B cell (primary cell): ENCODE measurements around the gene PI4KA. TPM values are rescaled to one million over a fixed set of nuclear protein-coding genes. Genes with fewer than 3 reads are reported as not detected.

ENCODE experiments used
- ATAC-seq: fragments of 200-7000 bp; cut with Tn5 transposase; one replicate; pipeline ENCODE4 v1.10.0; 2021; ENCODE audit warnings: low read depth, mild to moderate bottlenecking, moderate number of reproducible peaks, moderate library complexity
- CTCF ChIA-PET: fragments of 350-600 bp; sonication (Branson Sonifier 250); formaldehyde crosslinking; loops from one replicate; lab custom pipeline; 2021; ENCODE audit warnings: antibody characterized with exemption, inconsistent platforms; lab: Charles Lee
- POLR2A ChIA-PET: fragments of 350-600 bp; sonication (Branson Sonifier 250); formaldehyde crosslinking; loops from one replicate; lab custom pipeline; 2021; ENCODE audit warnings: antibody characterized with exemption; lab: Charles Lee
- DNase-seq: peaks from one replicate; pipeline ENCODE4 v3.0.0; 2013
- H2AFZ ChIP-seq: 2 replicates; pipeline ENCODE4 v1.6.1; 2012; ENCODE audit warnings: mild to moderate bottlenecking, low read depth, low read length; ENCODE audit not compliant: insufficient read depth, poor library complexity, severe bottlenecking
- H3K27ac ChIP-seq, 2 donors: 1 replicate in 1 of 2; 2 replicates in 1 of 2; pipeline ENCODE4 v1.5.1; 2012 to 2013; ENCODE audit warnings: low read length in 2 of 2, mild to moderate bottlenecking in 2 of 2, moderate library complexity in 1 of 2
- H3K27me3 ChIP-seq, 4 experiments: fragments of 200-600 bp in 1 of 4; sonication (generic) in 1 of 4; replicated peaks in 1 of 4; 1 replicate in 2 of 4; 2 replicates in 2 of 4; pipeline versions ENCODE4 v1.6.1 to v1.7.0; 2013 to 2016; ENCODE audit warnings: low read length in 3 of 4, mild to moderate bottlenecking in 2 of 4, mixed read lengths in 1 of 4, moderate library complexity in 1 of 4; ENCODE audit not compliant: insufficient read depth in 4 of 4, control insufficient read depth in 3 of 4; ENCODE audit errors: control extremely low read depth in 1 of 4
- H3K36me3 ChIP-seq, 2 experiments: replicated peaks in 1 of 2; 1 replicate in 1 of 2; 2 replicates in 1 of 2; pipeline versions ENCODE4 v1.6.1 to v1.7.1; 2013; ENCODE audit warnings: low read length in 1 of 2; ENCODE audit not compliant: insufficient read depth in 2 of 2, control insufficient read depth in 1 of 2; ENCODE audit errors: control extremely low read depth in 1 of 2, extremely low read depth in 1 of 2
- H3K4me1 ChIP-seq, 2 donors: fragments of 200-600 bp in 1 of 2; sonication (generic) in 1 of 2; 1 replicate in 1 of 2; 2 replicates in 1 of 2; pipeline versions ENCODE4 v1.5.1 to v1.6.1; 2013 to 2017; ENCODE audit warnings: low read length in 2 of 2; ENCODE audit not compliant: control insufficient read depth in 2 of 2, insufficient read depth in 2 of 2
- H3K4me2 ChIP-seq: replicated peaks from 2 replicates; pipeline ENCODE3; 2012; ENCODE audit warnings: mild to moderate bottlenecking, low read depth, low read length; ENCODE audit not compliant: poor library complexity, severe bottlenecking
- H3K4me3 ChIP-seq, 5 experiments: fragments of 200-600 bp in 1 of 5; sonication (generic) in 1 of 5; 1 replicate in 3 of 5; 2 replicates in 2 of 5; pipeline versions ENCODE4 v1.5.1 to v1.7.0; 2011 to 2016; ENCODE audit warnings: low read length in 4 of 5, mild to moderate bottlenecking in 4 of 5, low read depth in 2 of 5, control low read depth in 1 of 5, moderate library complexity in 1 of 5; ENCODE audit not compliant: insufficient read depth in 1 of 5; ENCODE audit errors: control extremely low read depth in 1 of 5, extremely low read depth in 1 of 5
- H3K79me2 ChIP-seq: fragments of 200-600 bp; sonication (generic); one replicate; pipeline ENCODE4 v1.6.0; 2016; ENCODE audit warnings: low read length; ENCODE audit not compliant: control insufficient read depth, insufficient read depth
- H3K9ac ChIP-seq: fragments of 200-600 bp; sonication (generic); 2 replicates; pipeline ENCODE4 v1.6.1; 2017; ENCODE audit warnings: mild to moderate bottlenecking, low read length, moderate library complexity
- H3K9me3 ChIP-seq, 3 donors: one replicate each; pipeline versions ENCODE4 v1.6.1 to v1.7.1; 2013; ENCODE audit warnings: low read length in 2 of 3; ENCODE audit not compliant: control insufficient read depth in 2 of 3, insufficient read depth in 1 of 3; ENCODE audit errors: control extremely low read depth in 1 of 3
- H4K20me1 ChIP-seq: 2 replicates; pipeline ENCODE4 v1.6.0; 2012; ENCODE audit warnings: mild to moderate bottlenecking, low read length; ENCODE audit not compliant: insufficient read depth, control insufficient read depth, poor library complexity, severe bottlenecking
- H3K27ac Mint-ChIP-seq: one replicate; pipeline ENCODE4 v1.8.0; 2021; ENCODE audit warnings: mixed read lengths
- H3K27me3 Mint-ChIP-seq: one replicate; pipeline ENCODE4 v1.8.0; 2021; ENCODE audit warnings: mixed read lengths
- H3K4me1 Mint-ChIP-seq: one replicate; pipeline ENCODE4 v1.8.0; 2021; ENCODE audit warnings: mixed read lengths
- H3K4me3 Mint-ChIP-seq: one replicate; pipeline ENCODE4 v1.8.0; 2021; ENCODE audit warnings: mixed read lengths
- H3K9me3 Mint-ChIP-seq: one replicate; pipeline ENCODE4 v1.8.0; 2022; ENCODE audit warnings: mixed read lengths; ENCODE audit not compliant: insufficient read depth
- EZH2 ChIP-seq: IDR thresholded peaks from 2 replicates; pipeline ENCODE4 v1.6.1; 2012; ENCODE audit warnings: borderline replicate concordance, low read depth, mild to moderate bottlenecking, moderate library complexity, low read length; ENCODE audit not compliant: insufficient read depth, poor library complexity, severe bottlenecking
- WGBS: methylation state at CpG from one replicate; pipeline ENCODE4 v1.1.5; 2013; ENCODE audit warnings: missing lambda C conversion rate; ENCODE audit not compliant: insufficient coverage; 5-methylcytosine and 5-hydroxymethylcytosine counted together
- intact Hi-C: fragments of 100-400 bp; cut with micrococcal nuclease; formaldehyde crosslinking; loops from one replicate; pipeline ENCODE4 v1.10.0; 2022
- polyA plus RNA-seq: library from polyadenylated mRNA; depleted of rRNA; stranded (reverse); fragments of >200 nt; gene quantifications from 2 replicates; pipeline ENCODE4 v1.2.3, GENCODE V29; 2012
- total RNA-seq, 2 donors: library from RNA; stranded (reverse); fragments of 120-200 nt in 1 of 2; gene quantifications; 1 replicate in 1 of 2; 2 replicates in 1 of 2; pipeline versions ENCODE4 v1.2.3 to v1.2.4, GENCODE V29; 2013 to 2022
- TF ChIP-seq, protein P1 (sequence below): fragments of 200-600 bp; IDR thresholded peaks from one replicate; pipeline ENCODE4 v1.8.0; 2022; ENCODE audit warnings: antibody characterized with exemption, mild to moderate bottlenecking

Gene PI4KA
- total and polyA plus RNA-seq, 2 donors (not counting 1 experiment from before 2014, with no cell fraction given): 85.9 to 156 TPM

DNA sequence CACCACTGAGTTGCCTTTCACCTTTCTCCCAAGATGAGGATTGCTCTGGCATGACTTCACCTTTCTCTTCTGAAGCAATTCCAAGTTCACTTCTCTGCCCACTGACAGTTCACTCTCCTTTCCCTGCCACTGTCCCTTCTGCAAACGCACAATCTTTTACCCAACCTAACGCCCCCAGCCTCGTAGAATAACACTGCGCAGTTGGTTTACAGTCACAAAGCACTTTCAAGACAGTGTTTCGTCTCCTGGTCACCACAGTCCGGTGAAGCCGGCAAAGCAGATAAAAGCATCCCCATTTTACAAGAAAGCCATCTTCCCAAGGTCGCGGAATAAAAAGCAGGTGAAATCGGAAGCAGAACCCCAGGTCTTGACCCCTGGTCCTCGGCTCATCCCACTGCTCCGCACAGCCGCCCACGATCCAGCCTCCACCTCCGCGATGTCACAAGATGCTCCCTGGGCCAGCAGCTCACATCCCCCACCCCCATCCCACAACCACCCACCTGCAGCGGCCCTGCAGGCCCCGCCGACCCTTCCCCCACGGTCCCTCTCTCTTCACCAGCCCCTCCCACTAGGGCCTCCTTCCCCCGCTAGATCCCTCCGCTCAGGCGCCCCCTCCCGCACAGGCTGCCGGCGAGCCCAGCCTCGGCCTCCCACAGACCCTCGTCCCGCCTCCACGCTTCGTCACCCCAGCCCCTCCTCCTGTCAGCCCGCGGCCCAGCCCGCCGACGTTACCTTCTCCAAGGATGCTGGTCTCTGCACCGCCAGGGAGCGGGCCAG lies 585 bp downstream of the PI4KA start:
- peak overlapping the region; percentile 78 for H3K9ac ChIP-seq
- peak overlapping the region; percentile 79 to 94 (median 87) for H3K4me3 ChIP-seq
- no peaks in the 10 kb centered on the region for H3K27me3 ChIP-seq
- POLR2A ChIA-PET: no interaction called here
- H3K4me1 ChIP-seq: peaks cover 18 to 30% of the 10 kb centered on the region in 2 donors
- TF ChIP-seq, protein P1, sequence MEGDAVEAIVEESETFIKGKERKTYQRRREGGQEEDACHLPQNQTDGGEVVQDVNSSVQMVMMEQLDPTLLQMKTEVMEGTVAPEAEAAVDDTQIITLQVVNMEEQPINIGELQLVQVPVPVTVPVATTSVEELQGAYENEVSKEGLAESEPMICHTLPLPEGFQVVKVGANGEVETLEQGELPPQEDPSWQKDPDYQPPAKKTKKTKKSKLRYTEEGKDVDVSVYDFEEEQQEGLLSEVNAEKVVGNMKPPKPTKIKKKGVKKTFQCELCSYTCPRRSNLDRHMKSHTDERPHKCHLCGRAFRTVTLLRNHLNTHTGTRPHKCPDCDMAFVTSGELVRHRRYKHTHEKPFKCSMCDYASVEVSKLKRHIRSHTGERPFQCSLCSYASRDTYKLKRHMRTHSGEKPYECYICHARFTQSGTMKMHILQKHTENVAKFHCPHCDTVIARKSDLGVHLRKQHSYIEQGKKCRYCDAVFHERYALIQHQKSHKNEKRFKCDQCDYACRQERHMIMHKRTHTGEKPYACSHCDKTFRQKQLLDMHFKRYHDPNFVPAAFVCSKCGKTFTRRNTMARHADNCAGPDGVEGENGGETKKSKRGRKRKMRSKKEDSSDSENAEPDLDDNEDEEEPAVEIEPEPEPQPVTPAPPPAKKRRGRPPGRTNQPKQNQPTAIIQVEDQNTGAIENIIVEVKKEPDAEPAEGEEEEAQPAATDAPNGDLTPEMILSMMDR: no peak
- TF ChIP-seq EZH2: no peak
- Mint-ChIP-seq H3K27ac (peak overlapping the region; percentile 91), H3K27me3 (no peaks in the 10 kb centered on the region), H3K4me3 (peak overlapping the region; percentile 92), H3K4me1 (peaks cover 56% of the 10 kb centered on the region), H3K9me3 (no peaks in the 10 kb centered on the region)
- DNase-seq (no peak), ATAC-seq (peak; percentile 41)
- peaks cover 0 to 3% of the 10 kb centered on the region in 2 experiments for H3K36me3 ChIP-seq
- H4K20me1 ChIP-seq: peaks cover 42% of the 10 kb centered on the region
- intact Hi-C loops: loop anchor here (1.0 to 10.0 kb wide), 5 partner anchors 144 to 879 kb away; partner anchors contain the start of genes RANBP1, THAP7, TRMT2A and YPEL1
- peak overlapping the region; percentile 85 for H3K4me2 ChIP-seq
- no peaks in the 10 kb centered on the region for H3K9me3 ChIP-seq
- CTCF ChIA-PET: no interaction called here
- peak overlapping the region; percentile 88 for H2AFZ ChIP-seq
- H3K27ac ChIP-seq: peak overlapping the region; percentile 76 to 85
- peaks cover 92% of the 10 kb centered on the region for H3K79me2 ChIP-seq
- WGBS: 1% methylated on average over 38 of the region's 38 CpGs

- H2AFZ ChIP-seq: peak overlapping the region; percentile 88
- H3K9me3 ChIP-seq: no peaks in the 10 kb centered on the region
- TF ChIP-seq, protein P1: no peak
- TF ChIP-seq EZH2: no peak
- DNase-seq (no peak), ATAC-seq (no peak)
- peaks cover 50% of the 10 kb centered on the region for H4K20me1 ChIP-seq
- peaks cover 18 to 30% of the 10 kb centered on the region in 2 donors for H3K4me1 ChIP-seq
- peaks cover 96% of the 10 kb centered on the region for H3K79me2 ChIP-seq
- H3K9me3 Mint-ChIP-seq: no peaks in the 10 kb centered on the region
- H3K4me3 ChIP-seq: peak overlapping the region in 2 of 5 experiments; percentile 87 to 94
- H3K27ac Mint-ChIP-seq: peak overlapping the region; percentile 28
- H3K27ac ChIP-seq: no peak overlapping the region
- 75% methylated on average over 5 of the region's 7 CpGs for WGBS
- intact Hi-C loops: loop anchor here (5.0 to 10.0 kb wide), 3 partner anchors 465 to 880 kb away; partner anchors contain the start of genes RANBP1, TRMT2A, YPEL1 and ZNF74
- peak overlapping the region; percentile 78 for H3K9ac ChIP-seq
- ChIA-PET CTCF (interaction anchor here (1.2 kb wide), 1 partner anchor 73 kb away, joined by 3 read pairs; no protein-coding TSS in a partner anchor), POLR2A (no interaction called here)
- no peaks in the 10 kb centered on the region for H3K27me3 Mint-ChIP-seq
- peak overlapping the region; percentile 92 for H3K4me3 Mint-ChIP-seq
- H3K4me1 Mint-ChIP-seq: peaks cover 59% of the 10 kb centered on the region
- H3K4me2 ChIP-seq: peak overlapping the region; percentile 85
- no peaks in the 10 kb centered on the region for H3K36me3 ChIP-seq
- no peaks in the 10 kb centered on the region for H3K27me3 ChIP-seq
These were observed 1.4 kb downstream of the PI4KA start for GRCh38 chr22:20857247-20857643.
